ENCODE data around the gene FRMPD4.

GRCh38 chrX:12494400-12495138, 356.3 kb downstream of the FRMPD4 start:
- no peak for TF ChIP-seq CTCF (IDR thresholded peaks at IDR 0.05)
- no peak for TF ChIP-seq POLR2A (IDR thresholded peaks at IDR 0.05)
- TF ChIP-seq EP300 (IDR thresholded peaks at IDR 0.05) = no peak

Data from tibial nerve (tissue), 4 donors.